GM11168 (cell line): Measurements from ENCODE around the gene MAP3K14.
"Not testable (repeated sequence)": the region's sequence is repeated elsewhere in the genome, so short reads cannot be mapped to it uniquely, and the experiment has no call there.

Experiments
- in situ Hi-C: fragments of 300-500 bp; cut with MboI; formaldehyde crosslinking; loops from one replicate; pipeline ENCODE4 v1.12.0; 2022; ENCODE audit warnings: low sequenced_read_pairs; ENCODE audit not compliant: unreplicated experiment

Gene MAP3K14

DNA sequence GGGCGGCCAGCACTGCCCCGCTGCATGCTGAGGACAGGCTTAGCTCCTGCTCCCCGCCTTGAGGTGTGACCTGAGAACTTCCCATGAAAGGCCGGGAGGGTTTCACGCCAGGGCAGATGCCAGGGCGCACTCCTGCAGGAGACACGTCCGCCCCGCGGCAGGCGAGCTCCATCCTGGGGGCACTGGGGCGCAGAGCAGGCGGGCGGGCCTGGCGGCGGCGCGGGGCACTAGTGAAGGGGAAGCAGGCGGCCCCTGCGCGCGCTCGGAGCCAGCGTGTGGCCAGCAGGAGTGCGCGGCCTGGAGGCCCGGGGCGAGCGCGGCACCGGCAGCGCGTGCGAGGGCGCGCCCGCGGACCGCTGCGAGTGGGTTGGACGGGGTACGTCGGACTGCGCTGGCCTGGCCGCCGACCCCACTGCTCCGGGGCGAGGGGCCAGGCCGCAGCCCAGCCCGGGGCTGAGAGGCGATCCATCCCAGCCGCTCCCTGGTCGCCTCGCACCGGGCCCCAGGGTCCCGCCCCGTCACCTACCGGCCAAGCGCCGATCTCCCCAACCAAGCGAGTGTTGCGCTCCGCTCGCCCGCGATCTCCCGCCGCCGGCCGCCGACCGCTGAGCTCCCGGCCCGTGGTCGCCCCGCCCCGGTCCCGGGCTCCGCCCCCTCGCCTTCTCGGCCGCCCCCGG, at the start of gene MAP3K14:
Gene MAP3K14 (minus strand): TSS at position 587 of the 677 bp plus-strand sequence. CDS start 26,275 bp downstream, outside the sequence.
- in situ Hi-C loops, result no loop called here

DNA sequence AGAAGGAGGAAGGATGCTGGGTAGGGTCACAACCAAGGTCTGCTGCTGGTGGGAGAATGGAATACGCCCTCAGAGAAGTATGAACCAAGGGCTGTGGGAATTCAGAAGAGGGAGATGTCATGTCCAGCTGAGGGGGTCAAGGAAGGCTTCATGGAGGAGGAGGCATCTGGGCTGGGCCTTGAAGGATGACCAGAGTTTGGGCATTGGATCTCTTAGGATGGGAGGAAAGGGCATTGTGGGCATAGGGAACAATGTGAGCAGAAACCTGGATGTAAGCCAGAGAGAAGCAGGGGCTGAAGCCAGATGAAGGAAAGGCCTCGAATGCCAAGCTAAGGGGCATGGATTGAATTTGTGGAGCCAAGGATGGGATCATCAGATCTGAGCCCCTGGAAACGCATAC, 49.2 kb upstream of the MAP3K14 start:
- in situ Hi-C loops, result no loop called here

DNA sequence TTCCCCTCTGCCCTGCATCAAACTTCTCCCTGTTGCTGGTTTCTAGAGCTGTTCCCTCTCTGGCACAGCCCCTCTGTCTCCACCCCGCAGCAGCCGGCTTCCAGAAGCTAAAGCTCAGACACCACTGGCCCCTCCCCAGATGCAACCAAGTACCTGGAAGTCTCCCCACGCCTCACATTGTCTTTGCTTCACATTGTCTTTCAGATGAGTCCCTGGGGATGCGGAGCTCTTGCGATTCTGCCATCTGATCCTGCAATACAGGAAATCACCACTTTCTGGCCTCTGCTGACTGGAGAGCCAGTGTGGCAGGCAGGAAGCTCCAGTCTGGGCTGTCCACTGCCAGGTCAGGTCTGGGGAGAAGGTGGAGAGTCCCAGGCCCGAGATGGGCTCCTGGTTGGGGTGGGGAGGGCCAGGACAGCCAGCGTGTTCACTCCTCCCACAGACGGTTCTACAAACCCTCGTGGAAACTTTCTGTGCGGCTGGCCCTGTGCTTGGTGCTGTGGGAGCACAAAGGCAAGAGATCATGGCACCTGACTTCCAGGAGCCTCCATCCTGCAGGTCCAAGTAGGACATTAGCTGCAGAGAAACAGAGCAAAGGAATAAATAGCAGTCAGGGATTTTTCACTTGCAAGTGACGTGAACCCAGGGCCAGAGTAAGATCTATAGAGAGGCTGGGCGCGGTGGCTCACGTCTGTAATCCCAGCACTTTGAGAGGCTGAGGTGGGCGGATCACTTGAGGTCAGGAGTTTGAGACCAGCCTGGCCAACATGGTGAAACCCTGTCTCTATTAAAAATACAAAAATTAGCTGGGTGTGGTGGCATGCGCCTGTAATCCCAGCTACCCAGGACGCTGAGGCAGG, 47.9 kb upstream of the MAP3K14 start:
- in situ Hi-C loops, result no loop called here

DNA sequence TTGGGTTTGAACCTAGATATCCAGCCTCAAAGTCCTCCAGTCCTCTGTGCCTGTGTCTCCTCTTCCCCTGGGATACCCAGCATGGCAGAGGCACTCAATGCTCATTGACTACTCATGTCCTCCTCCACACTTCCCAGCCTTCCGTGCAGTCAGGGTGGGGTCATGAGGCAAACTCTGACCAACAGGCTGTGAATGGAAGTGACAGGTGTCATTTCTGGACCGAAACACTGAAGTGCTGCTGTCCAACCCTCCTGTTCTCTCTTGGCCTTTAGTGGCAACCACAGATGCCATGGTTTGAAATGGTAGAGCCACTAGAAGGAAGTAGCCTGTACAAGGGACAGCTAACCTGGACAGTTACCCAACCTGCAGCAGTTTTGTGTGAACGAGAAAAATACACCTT, 46.7 kb upstream of the MAP3K14 start:
- in situ Hi-C loops, result no loop called here

DNA sequence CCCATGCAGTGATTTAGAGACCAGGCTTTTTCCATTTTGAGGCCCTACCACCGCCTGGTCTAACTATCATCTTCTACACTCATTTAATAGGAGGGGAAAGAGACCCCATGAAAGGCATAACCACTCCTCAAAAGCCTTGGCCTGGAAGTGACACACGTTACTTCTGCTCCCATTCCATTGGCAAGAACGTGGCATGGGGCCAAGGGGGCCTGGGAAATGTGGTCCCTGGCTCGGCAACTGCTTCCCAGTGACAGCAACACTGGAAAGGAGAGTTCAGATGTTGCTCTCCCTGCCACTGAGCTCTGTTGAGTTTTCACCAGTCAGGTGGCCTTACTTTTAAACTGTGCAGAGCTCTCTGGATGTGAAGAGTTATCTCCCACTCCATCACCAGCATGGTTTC, 45.2 kb upstream of the MAP3K14 start:
- in situ Hi-C loops, result no loop called here

DNA sequence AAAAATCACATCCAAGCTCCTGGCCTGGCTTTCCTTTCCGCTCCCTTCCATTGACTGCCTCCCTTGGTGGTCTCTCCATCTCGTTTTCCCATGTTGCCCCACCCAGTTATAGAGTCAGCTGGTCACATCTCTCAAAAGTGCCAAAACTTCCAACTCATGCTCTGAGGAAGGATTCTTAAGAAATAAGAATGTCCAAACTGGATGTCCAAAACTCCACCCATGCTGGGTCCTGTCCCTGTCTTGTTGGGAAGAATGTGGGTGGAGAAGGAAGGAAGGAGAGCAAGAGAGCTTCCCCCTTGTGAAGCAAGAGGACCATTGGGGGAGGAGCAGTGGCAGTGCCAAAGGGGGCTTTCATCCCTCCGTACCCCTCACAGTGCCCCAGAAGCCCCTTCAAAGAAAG, 44.6 kb upstream of the MAP3K14 start:
- in situ Hi-C loops, result no loop called here

DNA sequence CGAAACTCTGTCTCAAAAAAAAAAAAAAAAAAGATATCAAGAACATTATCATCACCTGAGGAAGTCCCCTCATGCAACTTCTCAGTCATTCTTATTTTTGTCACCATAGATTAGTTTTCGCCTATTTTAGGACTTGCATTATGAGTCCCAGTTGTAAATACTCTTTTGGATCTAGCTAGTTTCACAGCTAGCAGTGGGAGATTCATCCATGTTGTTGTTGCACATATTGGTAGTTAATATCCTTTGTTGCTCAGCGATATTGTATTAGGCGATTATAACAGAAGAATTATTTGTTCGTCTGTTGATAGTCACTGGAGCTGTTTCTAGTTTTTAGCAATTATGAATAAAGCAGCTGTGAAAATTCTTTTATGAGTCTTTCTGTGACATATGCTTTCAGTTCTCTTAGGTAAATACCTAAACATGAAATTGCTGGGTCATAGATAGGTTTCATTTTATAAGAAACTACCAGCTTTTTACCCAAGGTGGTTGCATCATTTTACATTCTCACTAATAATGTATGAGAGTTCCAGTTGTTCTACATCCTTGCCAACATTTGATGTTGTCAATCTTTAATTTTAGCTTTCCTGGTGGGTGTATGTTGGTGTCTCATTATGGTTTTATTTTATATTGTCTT, 40.7 kb upstream of the MAP3K14 start:
- in situ Hi-C loops, result no loop called here

DNA sequence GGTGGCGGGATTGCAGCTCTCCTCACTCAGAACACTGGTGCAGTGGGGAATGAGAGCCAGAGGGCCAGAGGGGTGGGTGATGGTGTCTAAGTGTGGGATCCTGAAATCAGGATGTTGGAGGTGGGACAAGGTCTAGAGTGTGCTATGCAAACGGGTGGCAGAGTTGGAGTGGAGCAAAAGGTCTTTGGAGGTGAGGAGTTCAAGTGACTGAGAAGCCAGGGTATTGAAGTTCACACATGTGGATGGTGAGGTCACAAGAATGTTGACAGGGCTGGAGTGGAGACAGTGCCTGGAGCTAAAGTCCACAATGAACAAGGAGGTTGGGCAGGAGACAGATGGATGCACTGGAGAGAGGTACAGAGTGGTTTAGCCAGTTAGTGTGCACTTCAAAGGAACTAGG, 38.3 kb upstream of the MAP3K14 start:
- in situ Hi-C loops, result no loop called here

DNA sequence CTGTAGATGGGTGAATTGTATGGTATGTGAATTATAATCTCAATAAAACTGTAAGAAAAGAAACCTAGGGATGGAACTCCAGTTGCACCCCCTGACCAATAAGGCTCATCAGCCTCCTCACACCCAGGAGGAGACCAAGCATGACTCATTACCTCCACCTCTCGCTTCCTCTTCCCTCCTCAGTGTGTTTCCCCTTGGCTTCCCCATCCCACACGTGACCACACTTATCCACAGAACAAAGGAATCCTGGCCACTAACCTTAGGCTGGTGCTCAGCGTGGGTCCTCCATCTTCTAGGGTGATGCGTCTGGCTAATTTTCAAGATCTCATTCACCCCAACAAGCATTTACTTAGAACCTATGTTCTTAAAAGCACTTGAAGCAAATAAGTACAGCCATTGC, 36.2 kb upstream of the MAP3K14 start:
- in situ Hi-C loops, result no loop called here

DNA sequence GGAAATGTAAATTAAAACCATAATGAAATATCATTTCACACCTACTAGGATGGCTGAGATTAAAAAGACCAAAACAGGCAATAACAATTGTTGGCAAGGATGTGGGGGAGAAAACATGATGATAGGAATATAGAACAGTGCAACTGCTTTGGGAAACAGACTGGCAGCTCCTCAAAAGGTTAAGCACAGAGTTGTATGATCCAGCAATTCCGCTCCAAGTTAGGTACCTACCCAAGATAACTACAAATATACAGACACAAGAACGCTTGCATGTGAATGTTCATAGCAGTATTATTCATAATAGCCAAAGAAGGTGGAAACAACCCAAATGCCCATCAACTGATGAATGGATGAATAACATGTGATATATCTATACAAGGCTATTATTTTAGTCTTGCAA, 35.0 kb upstream of the MAP3K14 start:
- in situ Hi-C loops, result no loop called here

DNA sequence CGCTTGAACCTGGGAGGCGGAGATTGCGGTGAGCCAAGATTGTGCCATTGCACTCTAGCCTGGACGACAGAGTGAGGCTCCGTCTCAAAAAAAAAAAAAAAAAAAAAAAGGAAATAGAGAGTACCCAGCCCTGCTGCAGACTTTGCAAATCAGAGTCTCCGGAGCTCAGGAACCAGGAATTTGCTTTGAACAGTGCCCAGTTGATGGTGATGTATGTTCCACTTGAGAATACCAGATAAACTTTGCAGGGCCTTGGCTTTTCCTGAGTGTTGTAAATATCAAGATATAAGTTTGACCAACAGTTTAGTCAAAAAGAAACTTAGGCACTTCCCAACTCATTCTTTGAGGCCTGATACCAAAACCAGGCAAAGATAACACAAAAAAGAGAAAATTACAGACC, 30.6 kb upstream of the MAP3K14 start:
- in situ Hi-C loops, result no loop called here

DNA sequence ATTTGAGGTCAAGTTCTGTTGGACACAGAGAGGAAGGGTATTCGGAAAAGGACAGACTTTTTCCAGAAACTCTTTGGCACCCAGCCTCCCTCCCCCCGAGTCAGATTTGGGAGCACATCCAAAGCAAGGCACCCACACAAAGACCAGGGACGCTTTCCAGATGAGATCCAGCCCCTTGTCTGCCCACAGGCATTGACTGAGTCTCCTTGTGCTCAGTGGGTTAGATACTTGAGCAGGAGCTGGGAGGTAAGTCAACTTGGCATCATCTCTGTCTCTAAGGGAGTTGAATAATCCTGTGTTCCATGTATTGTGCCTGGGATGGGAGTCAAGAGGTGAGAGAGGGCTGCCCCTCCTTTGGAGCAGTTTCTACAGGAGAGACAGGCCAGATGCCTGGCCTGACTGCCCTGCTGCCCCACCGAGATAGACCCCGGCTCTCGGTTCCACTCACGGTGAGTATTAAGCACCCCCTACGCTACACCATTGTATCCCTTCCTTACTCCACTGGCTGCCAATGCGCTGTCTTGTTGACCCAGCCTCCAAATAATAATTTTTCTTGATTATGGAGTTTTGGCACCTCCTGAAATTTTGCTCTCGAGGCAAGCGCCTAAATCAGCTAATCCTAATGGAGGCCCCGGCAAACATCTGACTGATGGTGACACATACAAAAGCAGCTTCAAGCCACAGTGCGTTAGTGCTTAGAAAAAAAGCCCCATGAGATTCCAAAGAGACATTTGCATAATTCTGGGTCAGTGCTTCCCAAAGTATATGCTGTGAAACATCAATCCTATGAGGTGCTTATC, 29.6 kb upstream of the MAP3K14 start:
- in situ Hi-C loops, result no loop called here

DNA sequence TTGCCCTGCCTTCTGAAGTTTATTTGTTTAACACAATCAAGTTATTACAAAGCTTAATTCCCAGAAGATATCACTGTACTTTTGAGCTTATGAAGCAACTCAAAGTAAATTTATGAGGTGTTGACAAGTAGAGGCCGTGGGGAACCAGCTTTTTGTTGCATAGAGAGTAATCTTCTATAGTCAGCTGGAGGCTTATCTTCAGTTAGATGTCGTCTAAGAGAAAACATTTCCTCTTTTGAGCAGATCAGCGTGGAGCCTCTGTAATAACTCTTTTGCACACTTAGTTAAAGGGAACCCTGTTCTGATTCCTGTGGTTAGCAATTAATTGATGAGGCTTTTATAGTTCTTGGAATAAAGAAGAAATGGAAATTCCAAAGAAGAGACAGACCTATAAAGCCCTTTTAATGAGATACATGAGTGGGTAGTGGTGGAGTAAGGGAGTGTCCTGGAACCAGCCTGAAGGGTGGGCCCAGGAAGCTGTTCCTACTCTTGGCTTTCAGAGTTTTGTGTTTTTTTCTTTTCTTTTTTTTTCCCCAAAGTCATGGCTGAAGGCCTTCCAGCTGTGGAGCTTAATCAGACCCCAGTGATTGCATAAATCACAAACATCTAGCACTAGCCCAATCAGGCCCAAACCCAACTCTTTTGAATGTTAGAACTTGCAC, 28.9 kb upstream of the MAP3K14 start:
- in situ Hi-C loops, result no loop called here

DNA sequence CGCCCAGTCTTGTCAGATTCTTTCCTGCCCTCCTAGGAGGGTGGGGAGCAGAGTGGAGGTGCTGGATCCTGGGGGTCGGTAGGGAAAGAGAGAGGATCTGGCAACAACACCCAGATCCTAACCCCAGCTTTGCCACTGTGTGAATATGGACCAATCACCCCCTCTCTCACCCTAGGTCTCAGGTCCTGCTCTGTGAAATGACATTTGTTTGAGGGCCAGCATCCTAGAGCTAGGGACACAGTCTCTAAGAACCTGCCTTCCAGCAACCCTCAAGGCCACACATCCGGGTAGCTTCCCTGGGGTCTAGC, 28.4 kb upstream of the MAP3K14 start:
- in situ Hi-C loops, result no loop called here

DNA sequence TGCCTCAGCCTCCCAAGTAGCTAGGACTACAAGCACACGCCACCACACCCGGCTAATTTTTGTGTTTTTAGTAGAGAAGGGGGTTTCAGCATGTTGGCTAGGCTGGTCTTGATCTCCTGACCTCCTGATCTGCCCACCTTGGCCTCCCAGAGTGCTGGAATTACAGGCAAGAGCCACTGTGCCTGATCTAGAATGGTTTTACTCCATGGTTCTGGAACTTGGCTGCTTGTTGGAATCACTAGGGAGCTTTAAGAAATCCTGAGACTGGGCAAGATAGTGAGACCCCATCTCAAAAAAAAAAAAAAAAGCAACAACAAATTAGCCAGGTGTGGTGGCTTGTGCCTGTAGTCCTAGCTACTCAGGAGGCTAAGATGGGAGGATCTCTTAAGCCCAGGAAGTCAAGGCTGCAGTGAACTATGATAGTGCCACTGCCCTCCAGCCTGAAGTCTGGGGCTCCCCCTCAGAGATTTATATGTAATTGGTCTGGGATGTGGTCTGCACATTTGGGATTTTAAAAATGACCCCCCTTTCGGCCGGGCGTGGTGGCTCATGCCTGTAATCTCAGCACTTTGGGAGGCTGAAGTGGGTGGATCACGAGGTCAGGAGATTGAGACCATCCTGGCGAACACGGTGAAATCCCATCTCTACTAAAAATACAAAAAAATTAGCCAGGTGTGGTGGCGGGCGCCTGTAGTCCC, 27.3 kb upstream of the MAP3K14 start:
- in situ Hi-C loops, result not testable (repeated sequence)

DNA sequence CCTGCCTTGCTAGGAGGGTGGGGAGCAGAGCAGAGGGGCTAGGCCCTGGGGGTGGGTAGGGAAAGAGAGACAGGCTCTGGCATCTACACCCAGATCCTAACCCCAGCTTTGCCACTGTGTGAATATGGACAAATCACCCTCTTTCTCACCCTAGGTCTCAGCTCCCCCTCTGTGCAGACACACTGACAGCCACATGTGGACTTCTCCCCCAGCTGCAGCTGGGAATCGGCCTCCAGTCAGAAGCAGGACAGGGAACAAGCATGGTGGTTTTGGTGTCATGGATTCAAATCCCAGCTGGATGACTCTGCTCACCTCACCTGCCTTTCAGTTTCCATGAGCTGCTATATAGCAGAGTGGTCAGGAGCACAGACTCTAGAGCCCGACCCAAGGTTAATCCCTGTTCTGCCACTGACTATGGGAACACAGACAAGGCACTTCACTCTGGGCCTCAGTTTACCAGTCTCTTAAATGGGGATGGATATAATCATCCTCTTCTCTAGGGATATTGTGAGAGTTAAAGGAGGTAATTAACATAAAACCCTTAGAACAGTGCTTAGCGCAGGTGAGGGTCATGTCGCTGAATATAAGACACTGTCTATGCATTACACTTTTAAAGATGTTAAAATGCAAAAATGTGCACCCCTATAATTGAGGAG, 26.2 kb upstream of the MAP3K14 start:
- in situ Hi-C loops, result no loop called here

DNA sequence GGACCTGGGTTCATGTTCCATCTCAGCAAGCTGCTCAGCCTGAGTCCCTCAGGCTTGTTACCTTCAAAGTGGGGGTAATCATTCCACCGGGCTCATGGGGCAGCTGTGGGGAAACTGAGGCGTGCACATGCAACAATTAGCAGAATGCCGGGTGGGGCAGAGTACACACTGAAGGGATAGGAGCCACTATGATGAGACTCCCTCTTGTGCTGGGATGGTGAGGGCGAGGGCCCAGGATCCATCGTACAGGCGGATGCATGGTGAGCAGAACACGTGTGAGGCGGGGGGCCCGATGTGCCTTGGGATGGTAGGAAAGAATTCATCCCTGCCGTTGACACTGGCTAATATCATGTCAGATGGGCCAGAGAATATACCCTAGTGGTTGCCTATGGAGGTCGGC, 25.5 kb upstream of the MAP3K14 start:
- in situ Hi-C loops, result no loop called here

DNA sequence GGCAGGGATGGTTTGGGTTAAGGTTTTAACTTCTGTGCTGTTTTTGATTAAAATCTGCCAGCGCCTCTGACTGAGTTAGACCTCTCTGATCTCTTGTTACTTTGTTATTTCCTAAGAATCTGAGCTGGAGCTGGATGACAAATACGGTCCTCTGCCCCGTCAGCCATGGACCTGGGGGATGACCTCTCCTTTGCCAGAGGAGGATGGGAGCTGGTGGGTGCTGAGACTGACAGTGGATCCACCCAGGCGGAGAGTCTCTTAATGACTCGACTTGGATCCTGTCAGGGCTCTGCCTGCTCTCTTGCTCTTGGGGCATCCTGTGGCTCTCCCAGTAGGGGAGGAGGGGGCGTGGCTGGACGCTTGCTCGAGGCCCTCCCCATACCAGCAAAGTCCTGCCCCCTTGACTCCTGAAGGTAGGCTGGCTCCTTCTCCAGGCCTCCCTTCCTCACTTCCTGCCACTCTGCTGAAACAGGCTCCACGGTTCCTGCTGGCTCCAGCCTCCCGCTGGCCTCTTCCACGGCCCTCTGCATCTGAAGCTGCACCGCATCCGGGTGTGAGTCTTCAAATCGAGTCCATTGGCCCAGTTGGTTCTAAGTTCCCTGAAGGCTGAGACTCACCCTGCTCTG, 24.8 kb upstream of the MAP3K14 start:
- in situ Hi-C loops, result no loop called here
